Skeletal muscle tissue (tissue), 4 donors: ENCODE results near the gene OR52D1. TPM values are rescaled to one million over a fixed set of nuclear protein-coding genes. Genes with fewer than 3 reads are reported as not detected.

Source experiments
- H3K27ac ChIP-seq: one replicate; pipeline ENCODE4 v1.7.0; 2013; ENCODE audit warnings: mild to moderate bottlenecking, low read depth, low read length, inconsistent platforms
- H3K27me3 ChIP-seq, 3 donors: one replicate each; pipeline ENCODE4 v1.7.0; 2013; ENCODE audit warnings: low read length in 3 of 3; ENCODE audit not compliant: control insufficient read depth in 3 of 3, insufficient read depth in 3 of 3
- H3K36me3 ChIP-seq, 3 donors: one replicate each; pipeline ENCODE4 v1.7.0; 2013; ENCODE audit warnings: low read length in 3 of 3; ENCODE audit not compliant: control insufficient read depth in 3 of 3, insufficient read depth in 3 of 3
- H3K4me1 ChIP-seq, 3 donors: one replicate each; pipeline ENCODE4 v1.7.0; 2013; ENCODE audit warnings: low read length in 3 of 3, mild to moderate bottlenecking in 3 of 3; ENCODE audit not compliant: control insufficient read depth in 3 of 3, insufficient read depth in 3 of 3
- H3K4me3 ChIP-seq, 3 donors: one replicate each; pipeline ENCODE4 v1.7.0; 2013; ENCODE audit warnings: low read length in 3 of 3
- H3K9ac ChIP-seq, 3 donors: one replicate each; pipeline ENCODE4 v1.7.0; 2013; ENCODE audit warnings: low read length in 3 of 3, mild to moderate bottlenecking in 3 of 3, moderate library complexity in 2 of 3, low read depth in 1 of 3
- H3K9me3 ChIP-seq, 3 donors: one replicate each; pipeline ENCODE4 v1.7.0; 2013; ENCODE audit warnings: low read length in 3 of 3; ENCODE audit not compliant: control insufficient read depth in 3 of 3
- total RNA-seq: library from RNA; depleted of rRNA; stranded (reverse); fragments of >200 nt; gene quantifications from one replicate; pipeline ENCODE4 v1.2.3, GENCODE V29; 2014
- donor health status: Osteomylitis.

Gene OR52D1
- total RNA-seq, result not detected

DNA sequence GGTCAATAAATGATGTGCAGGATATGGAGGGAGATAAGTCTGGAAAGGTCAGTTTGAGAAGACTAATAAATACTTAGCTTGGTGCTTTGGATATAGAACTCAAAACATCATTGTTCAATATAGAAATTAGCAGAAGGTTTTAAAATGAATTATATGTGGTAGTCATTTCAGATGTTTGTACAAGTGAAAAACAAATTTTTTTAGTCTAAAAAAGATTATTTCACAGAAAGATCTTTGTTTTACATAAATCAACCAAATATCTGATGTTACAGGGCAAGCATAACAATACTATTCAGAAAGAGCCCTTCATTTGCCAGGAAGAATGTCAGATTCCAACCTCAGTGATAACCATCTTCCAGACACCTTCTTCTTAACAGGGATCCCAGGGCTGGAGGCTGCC lies at the start of gene OR52D1:
OR52D1 (plus strand) TSS at position 301 of the 400 bp plus-strand sequence; CDS start at position 323, 22 bp downstream.
- H3K9ac ChIP-seq, result no peak within 1 kb of the TSS
- no peak within 1 kb of the TSS for H3K4me3 ChIP-seq
- H3K4me1 ChIP-seq, result no peaks in the 10 kb centered on the region
- H3K36me3 ChIP-seq, result no peaks in the 10 kb centered on the region
- no peaks in the 10 kb centered on the region for H3K27me3 ChIP-seq
- no peak within 1 kb of the TSS for H3K27ac ChIP-seq
- no peaks in the 10 kb centered on the region for H3K9me3 ChIP-seq

DNA sequence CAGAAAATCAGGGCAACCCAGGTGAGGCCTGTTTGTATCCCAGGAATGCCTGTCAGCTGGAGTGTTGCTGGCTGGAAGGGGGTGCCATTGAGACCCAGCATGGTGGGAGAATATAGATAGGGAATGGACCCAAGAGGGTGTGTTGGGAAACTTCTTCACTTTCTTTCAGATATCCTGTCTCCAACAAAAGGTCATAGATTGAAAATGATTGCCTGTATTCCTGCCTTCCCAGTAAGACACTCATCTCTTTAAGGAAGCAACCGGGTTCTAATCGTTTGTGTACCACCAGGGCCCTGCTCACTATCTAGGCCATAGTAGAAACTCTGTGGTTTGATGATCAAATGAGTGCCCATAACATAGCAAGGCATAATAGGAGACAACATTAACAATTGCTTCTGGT lies 47.1 kb upstream of the OR52D1 start, which contains the start of gene OR51I1:
OR51I1 (minus strand) TSS at position 101 of the 400 bp plus-strand sequence; CDS start at position 101, 0 bp downstream.
- Histone ChIP-seq H3K9ac (no peak within 1 kb of the TSS), H3K27me3 (no peaks in the 10 kb centered on the region), H3K4me3 (no peak within 1 kb of the TSS), H3K36me3 (no peaks in the 10 kb centered on the region), H3K27ac (no peak within 1 kb of the TSS), H3K4me1 (no peaks in the 10 kb centered on the region), H3K9me3 (no peaks in the 10 kb centered on the region)

DNA sequence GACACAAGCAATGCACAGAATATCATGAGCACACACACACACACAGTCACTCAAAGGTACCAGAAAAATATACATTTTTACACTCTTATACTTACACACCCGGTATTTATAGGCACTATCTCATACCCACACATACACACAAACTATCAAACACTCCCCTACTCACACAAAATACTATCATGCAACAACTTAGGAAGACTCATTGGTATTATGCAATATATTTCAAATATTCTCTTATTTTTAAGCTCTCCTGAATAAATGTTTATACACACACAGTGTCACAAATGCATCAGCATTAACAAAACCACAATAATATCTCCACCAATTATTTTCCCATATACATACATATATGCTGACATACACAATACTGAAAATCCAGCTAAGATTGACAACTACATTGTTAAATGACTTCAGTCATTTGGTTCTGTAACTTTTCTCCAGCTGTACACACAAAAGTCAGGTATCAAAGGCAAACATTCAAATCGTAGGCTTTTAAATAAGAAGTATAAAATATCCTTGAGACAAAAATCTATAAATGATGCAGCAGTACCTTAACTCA lies 44.6 kb upstream of the OR52D1 start:
- Histone ChIP-seq H3K9ac (no peak overlapping the region), H3K36me3 (no peaks in the 10 kb centered on the region), H3K4me3 (no peak overlapping the region), H3K27me3 (no peaks in the 10 kb centered on the region), H3K9me3 (no peaks in the 10 kb centered on the region), H3K4me1 (no peaks in the 10 kb centered on the region), H3K27ac (no peak overlapping the region)

DNA sequence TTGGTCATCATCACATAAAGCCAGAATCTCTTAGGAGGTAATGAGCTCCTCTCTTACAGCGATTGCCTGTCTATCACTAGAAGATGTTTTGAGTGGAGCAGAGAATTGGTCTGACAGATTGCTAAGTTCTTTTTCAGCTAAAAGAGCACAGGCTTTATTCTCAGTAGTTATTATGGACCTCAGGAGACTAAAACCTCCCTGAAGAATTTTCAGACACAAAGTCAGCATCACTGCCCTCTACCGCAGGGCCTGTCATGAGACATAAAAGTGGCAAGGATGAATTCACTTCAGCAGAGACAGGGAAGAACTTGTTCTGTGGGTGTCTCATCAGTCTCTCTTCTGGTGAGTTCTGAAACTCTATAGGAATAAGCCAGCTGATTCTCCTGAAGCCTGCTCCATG lies 39.5 kb upstream of the OR52D1 start, which contains the start of gene OR51I2:
OR51I2 (plus strand) TSS at position 301 of the 400 bp plus-strand sequence. CDS start 4,166 bp downstream, outside the sequence.
- H3K36me3 ChIP-seq, result no peaks in the 10 kb centered on the region
- no peak within 1 kb of the TSS for H3K4me3 ChIP-seq
- no peaks in the 10 kb centered on the region for H3K4me1 ChIP-seq
- no peak within 1 kb of the TSS for H3K9ac ChIP-seq
- H3K9me3 ChIP-seq, result no peaks in the 10 kb centered on the region
- H3K27ac ChIP-seq, result no peak within 1 kb of the TSS
- no peaks in the 10 kb centered on the region for H3K27me3 ChIP-seq

DNA sequence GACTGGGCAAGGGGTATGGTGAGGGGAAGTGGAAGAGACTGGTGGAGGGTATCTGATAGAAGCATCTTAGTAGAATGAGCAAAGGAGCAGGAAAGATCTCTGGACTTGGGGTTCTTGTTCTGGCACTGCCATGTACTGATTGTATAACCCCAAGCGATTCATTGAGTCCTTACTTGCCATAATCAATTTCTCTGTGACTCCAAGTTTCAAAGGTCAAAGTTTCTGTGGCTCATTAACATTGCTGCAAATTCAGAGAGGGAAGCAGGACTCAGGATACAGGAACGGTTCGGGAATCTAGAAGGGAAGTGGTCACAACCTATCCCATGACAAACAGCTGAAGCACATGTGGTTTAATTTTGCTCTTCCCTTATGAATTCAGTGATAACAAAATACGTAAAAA lies 39.1 kb upstream of the OR52D1 start:
- H3K9ac ChIP-seq, result no peak overlapping the region
- no peaks in the 10 kb centered on the region for H3K27me3 ChIP-seq
- no peaks in the 10 kb centered on the region for H3K9me3 ChIP-seq
- H3K4me3 ChIP-seq, result no peak overlapping the region
- no peak overlapping the region for H3K27ac ChIP-seq
- H3K36me3 ChIP-seq, result no peaks in the 10 kb centered on the region
- H3K4me1 ChIP-seq, result no peaks in the 10 kb centered on the region

DNA sequence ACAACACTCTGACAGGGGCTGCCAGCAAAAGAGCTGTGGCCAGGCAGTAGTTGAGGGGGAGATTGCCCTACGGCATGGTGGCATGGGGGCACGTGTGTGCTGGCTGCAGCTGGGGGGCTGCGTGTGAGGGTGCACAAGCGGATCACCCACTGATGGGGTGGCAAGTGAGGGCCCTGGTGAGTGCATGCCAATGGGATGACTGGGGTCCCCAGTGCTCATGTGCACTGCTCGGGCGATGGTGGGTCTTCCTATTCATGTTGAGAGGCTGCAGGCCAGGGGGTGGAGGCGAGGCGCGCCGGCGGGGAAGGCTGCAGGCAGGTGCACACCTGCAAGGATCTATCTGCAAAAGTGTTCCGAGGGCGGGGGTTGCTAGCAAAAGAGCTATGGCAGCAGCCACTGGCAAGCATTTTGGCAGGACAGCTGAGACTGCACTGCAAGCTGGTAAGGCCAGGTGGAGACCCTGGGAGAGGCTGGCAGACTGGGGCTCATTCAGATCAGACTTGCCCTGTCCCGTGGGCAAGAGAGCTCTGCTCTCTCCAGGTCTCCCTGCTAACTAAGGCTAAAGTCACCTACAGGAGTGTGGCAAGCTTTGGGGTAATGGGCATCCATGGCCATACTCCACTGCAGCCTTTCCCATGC lies 27.4 kb upstream of the OR52D1 start:
- H3K27me3 ChIP-seq, result no peaks in the 10 kb centered on the region
- no peaks in the 10 kb centered on the region for H3K9me3 ChIP-seq
- no peak overlapping the region for H3K9ac ChIP-seq
- H3K27ac ChIP-seq, result no peak overlapping the region
- H3K36me3 ChIP-seq, result no peaks in the 10 kb centered on the region
- no peak overlapping the region for H3K4me3 ChIP-seq
- no peaks in the 10 kb centered on the region for H3K4me1 ChIP-seq

DNA sequence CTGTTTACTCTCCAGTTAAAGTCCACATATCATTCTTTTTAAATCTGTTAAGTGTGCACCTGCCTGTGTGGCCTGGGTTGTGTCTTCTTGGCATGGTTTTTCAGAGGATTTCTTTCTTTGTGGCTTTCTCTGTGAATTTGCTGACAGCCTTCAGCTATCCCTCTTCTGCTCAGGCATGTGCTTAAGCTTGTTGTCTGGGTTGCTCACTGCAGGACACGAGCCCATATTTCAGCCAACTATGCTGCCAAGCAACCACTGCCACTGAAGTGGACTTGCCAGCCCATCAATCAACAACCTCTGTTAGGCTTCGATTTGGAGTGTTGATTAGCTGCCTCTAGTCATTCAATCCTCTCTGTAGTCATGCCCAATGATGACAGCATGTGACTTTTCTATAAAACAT lies 21.0 kb upstream of the OR52D1 start:
- Histone ChIP-seq H3K4me3 (no peak overlapping the region), H3K4me1 (no peaks in the 10 kb centered on the region), H3K27me3 (peaks cover 0 to 3% (median 0%) of the 10 kb centered on the region in 3 donors), H3K9ac (no peak overlapping the region), H3K27ac (no peak overlapping the region), H3K9me3 (no peaks in the 10 kb centered on the region), H3K36me3 (no peaks in the 10 kb centered on the region)

DNA sequence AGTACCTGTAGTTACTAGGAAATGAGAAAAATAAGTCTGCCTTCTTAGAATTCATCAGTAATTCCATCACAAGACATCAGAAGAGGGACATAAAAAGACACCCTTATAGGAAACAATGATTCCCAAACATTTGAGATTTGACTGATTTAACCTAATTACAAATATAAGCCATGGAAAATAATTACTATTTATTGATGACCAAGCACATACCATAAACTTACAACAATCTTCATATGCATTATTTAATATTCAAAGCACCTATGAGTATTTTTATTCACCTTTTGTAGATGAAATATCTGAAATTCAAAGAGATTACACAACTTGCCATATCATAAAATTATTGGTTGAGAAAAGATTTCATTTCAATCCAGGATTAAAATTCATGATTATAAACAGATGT lies 14.6 kb upstream of the OR52D1 start:
- H3K27me3 ChIP-seq, result no peaks in the 10 kb centered on the region
- no peak overlapping the region for H3K4me3 ChIP-seq

DNA sequence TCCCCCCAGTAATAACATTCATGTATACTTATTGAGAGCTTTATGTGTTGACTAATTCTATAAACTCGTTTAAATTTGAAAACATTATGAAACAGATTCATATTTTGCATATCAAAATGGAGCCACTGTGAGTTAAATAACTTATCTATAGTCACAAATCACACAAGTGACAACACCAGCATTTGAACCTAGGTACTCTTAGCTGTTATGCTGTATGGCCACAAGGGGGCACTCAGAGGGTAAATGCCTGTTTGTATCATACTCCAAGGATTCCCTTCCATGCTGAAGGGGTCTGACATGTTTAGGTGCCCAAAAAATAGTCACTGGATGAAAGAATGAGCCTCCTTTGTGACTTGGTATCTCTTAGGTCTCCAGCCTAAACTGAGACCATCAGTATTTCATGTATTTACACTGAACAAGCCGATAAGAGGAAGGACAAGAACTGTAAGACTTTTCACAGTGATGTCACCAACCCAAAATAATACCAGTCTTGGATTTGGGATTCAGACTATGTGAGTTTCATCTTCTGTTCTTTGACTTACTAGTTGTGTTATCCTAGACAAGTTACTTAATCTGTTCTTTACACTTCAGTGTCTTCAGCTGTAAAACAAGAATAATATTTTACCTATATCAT lies 12.2 kb upstream of the OR52D1 start:
- H3K36me3 ChIP-seq, result no peaks in the 10 kb centered on the region
- H3K9me3 ChIP-seq, result no peaks in the 10 kb centered on the region
- H3K9ac ChIP-seq, result no peak overlapping the region
- H3K27ac ChIP-seq, result no peak overlapping the region
- H3K4me1 ChIP-seq, result no peaks in the 10 kb centered on the region
- H3K4me3 ChIP-seq, result no peak overlapping the region
- H3K27me3 ChIP-seq, result no peaks in the 10 kb centered on the region

More for the DNA sequence above, 14.6 kb upstream of the OR52D1 start:
- Histone ChIP-seq H3K4me1 (no peaks in the 10 kb centered on the region), H3K27ac (no peak overlapping the region), H3K36me3 (no peaks in the 10 kb centered on the region), H3K9ac (no peak overlapping the region), H3K9me3 (no peaks in the 10 kb centered on the region)

DNA sequence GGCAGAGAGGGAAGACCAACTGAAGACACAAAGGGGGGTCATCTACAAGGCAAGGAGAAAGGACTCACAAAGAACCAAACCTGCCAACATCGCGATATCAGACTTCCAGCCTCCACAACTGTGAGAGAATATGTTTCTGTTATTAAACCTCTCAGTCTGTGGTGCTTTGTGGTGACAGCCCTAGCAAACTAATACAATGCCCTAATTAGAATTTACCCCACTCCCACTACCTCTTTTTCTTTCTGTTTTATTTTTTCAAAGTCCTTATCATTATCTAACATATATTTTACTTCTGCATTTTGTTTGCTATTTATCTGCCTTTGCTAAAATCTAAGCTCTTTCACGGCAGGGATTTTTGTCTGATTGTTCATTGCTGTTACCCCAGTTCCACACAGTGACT lies 2.5 kb upstream of the OR52D1 start:
- Histone ChIP-seq H3K9me3 (no peaks in the 10 kb centered on the region), H3K36me3 (no peaks in the 10 kb centered on the region), H3K9ac (no peak overlapping the region), H3K4me3 (no peak overlapping the region), H3K27ac (no peak overlapping the region), H3K27me3 (no peaks in the 10 kb centered on the region), H3K4me1 (no peaks in the 10 kb centered on the region)
